Stimulated activated naive CD8-positive, alpha-beta T cell treated with anti-CD3 and anti-CD28 coated beads, Interleukin-15, amount 100 ng/mL, for 72 hours (primary cell): ENCODE results near the gene PLCG2.

Experiments
- ATAC-seq: fragments of 150-1000 bp; cut with Tn5 transposase; 2 replicates; pipeline ENCODE4 v1.10.0; 2021; ENCODE audit warnings: mild to moderate bottlenecking, moderate library complexity
- DNase-seq, 2 donors: peaks; one replicate each; pipeline ENCODE4 v3.0.0; 2021 to 2022
- H3K27ac Mint-ChIP-seq, 2 donors: one replicate each; pipeline ENCODE4 v1.8.0; 2022; ENCODE audit warnings: mild to moderate bottlenecking in 2 of 2, mixed read lengths in 2 of 2, moderate library complexity in 2 of 2
- H3K27me3 Mint-ChIP-seq: one replicate; pipeline ENCODE4 v1.8.0; 2022; ENCODE audit warnings: mixed read lengths
- H3K4me1 Mint-ChIP-seq: one replicate; pipeline ENCODE4 v1.8.0; 2022; ENCODE audit warnings: mild to moderate bottlenecking, mixed read lengths
- H3K4me3 Mint-ChIP-seq, 2 donors: one replicate each; pipeline ENCODE4 v1.8.0; 2022; ENCODE audit warnings: mild to moderate bottlenecking in 2 of 2, mixed read lengths in 2 of 2, moderate library complexity in 1 of 2
- H3K9me3 Mint-ChIP-seq, 2 donors: one replicate each; pipeline ENCODE4 v1.8.0; 2022; ENCODE audit warnings: mixed read lengths in 2 of 2

The PLCG2 gene

DNA sequence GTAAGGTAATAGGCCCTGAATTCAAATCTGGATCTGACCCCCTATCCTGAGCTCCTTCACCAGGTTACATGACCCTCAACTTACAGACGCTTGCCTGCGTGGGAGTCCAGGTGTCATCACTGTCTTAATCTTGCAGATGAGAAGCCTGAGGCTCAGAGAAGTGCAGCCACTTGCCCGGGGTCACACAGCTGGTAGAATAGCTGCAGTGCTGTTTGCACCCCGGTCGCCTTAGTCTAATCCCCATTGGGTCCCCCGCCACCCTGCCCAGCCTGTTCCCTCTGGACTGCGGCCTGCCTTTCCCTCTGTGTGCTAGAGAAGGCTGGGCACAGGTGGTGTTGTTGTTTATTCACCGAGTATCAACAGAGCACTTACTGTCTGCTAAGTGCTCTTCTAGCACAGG is 125.2 kb downstream of the PLCG2 start:
- peaks cover 0 to 8% of the 10 kb centered on the region in 2 donors for H3K9me3 Mint-ChIP-seq

GRCh38 chr16:81905277-81905676 is 126.2 kb downstream of the PLCG2 start:
- no peak overlapping the region for H3K27ac Mint-ChIP-seq
- no peaks in the 10 kb centered on the region for H3K27me3 Mint-ChIP-seq

More for the DNA sequence above, 125.2 kb downstream of the PLCG2 start:
- Mint-ChIP-seq H3K4me1 (no peaks in the 10 kb centered on the region), H3K4me3 (no peak overlapping the region), H3K27ac (no peak overlapping the region), H3K27me3 (no peaks in the 10 kb centered on the region)
- DNase-seq, result no peak
- no peak for ATAC-seq

DNA sequence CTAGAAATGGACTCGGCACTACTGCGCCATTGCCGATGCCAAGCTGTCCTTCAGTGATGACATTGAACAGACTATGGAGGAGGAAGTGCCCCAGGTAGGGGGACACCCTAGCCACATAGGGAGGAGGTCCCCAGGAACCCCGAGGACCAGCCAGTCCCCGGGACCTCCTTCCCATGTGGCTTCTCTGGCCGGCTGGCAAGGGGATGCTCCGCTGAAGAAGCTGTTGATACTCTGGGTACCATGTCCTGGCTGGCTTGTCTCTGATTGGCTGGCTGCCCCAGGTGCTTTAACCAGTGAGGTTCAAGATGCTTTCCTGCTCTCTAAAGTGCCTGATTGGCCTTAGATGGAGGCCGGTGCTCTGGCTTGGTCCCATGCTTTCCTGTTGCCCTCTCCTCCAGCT is 128.6 kb downstream of the PLCG2 start:
- Mint-ChIP-seq H3K27ac (no peak overlapping the region), H3K4me1 (no peaks in the 10 kb centered on the region), H3K27me3 (no peaks in the 10 kb centered on the region), H3K4me3 (no peak overlapping the region), H3K9me3 (peaks cover 0 to 8% of the 10 kb centered on the region in 2 donors)
- DNase-seq (no peak), ATAC-seq (no peak)

More at GRCh38 chr16:81905277-81905676, 126.2 kb downstream of the PLCG2 start:
- DNase-seq (no peak), ATAC-seq (no peak)
- H3K4me3 Mint-ChIP-seq, result no peak overlapping the region
- no peaks in the 10 kb centered on the region for H3K4me1 Mint-ChIP-seq
- peaks cover 0 to 8% of the 10 kb centered on the region in 2 donors for H3K9me3 Mint-ChIP-seq

- no peak for ATAC-seq
- no peaks in the 10 kb centered on the region for H3K4me1 Mint-ChIP-seq
- peaks cover 0 to 8% of the 10 kb centered on the region in 2 donors for H3K9me3 Mint-ChIP-seq
- no peak for DNase-seq
- H3K27ac Mint-ChIP-seq, result no peak overlapping the region
- H3K4me3 Mint-ChIP-seq, result no peak overlapping the region
- no peaks in the 10 kb centered on the region for H3K27me3 Mint-ChIP-seq
Observed at GRCh38 chr16:81908466-81909262, 129.6 kb downstream of the PLCG2 start.

- no peak for DNase-seq
- H3K27me3 Mint-ChIP-seq, result no peaks in the 10 kb centered on the region
- no peaks in the 10 kb centered on the region for H3K9me3 Mint-ChIP-seq
- no peak overlapping the region for H3K27ac Mint-ChIP-seq
- ATAC-seq, result no peak
- no peak overlapping the region for H3K4me3 Mint-ChIP-seq
- H3K4me1 Mint-ChIP-seq, result no peaks in the 10 kb centered on the region
Observed at GRCh38 chr16:81910366-81910885, 131.3 kb downstream of the PLCG2 start.

DNA sequence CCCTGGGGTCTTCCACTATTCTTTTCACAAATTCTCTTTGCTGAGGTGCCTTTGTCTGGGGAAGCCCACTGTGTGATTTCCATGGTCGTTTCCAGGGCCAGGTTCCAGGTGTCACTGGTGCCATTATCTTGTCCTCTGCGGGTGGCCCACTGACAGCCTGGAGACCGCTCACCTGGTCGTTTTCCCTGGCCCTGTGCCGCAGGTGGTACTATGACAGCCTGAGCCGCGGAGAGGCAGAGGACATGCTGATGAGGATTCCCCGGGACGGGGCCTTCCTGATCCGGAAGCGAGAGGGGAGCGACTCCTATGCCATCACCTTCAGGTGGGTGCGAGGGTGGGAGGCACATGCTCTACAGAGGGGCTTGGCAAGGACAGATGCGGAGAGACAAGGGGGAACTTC is 133.3 kb downstream of the PLCG2 start:
- Mint-ChIP-seq H3K9me3 (no peaks in the 10 kb centered on the region), H3K27me3 (no peaks in the 10 kb centered on the region), H3K4me3 (no peak overlapping the region), H3K27ac (no peak overlapping the region), H3K4me1 (no peaks in the 10 kb centered on the region)
- no peak for ATAC-seq
- no peak for DNase-seq

GRCh38 chr16:81913222-81913621 is 134.1 kb downstream of the PLCG2 start:
- no peaks in the 10 kb centered on the region for H3K27me3 Mint-ChIP-seq
- H3K27ac Mint-ChIP-seq, result no peak overlapping the region
- ATAC-seq (no peak), DNase-seq (no peak)
- no peaks in the 10 kb centered on the region for H3K4me1 Mint-ChIP-seq
- H3K4me3 Mint-ChIP-seq, result no peak overlapping the region
- no peaks in the 10 kb centered on the region for H3K9me3 Mint-ChIP-seq

DNA sequence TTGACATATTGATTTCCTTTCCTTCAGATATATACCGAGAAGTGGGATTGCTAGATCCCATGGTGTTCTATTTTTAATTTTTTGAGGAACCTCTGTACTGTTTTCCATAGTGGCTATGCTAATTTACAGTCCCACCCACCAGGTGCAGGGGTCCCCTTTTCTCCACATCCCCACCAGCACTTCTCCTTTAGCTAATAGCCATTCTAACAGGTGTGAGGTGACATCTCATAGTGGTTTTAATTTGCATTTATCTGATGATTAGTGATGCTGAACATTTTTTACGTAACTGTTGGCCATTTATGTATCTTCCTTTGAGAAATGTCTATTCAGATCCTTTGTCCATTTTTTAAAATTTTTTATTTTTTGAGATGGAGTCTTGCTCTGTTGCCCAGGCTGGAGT is 138.3 kb downstream of the PLCG2 start:
- no peaks in the 10 kb centered on the region for H3K9me3 Mint-ChIP-seq
- no peak overlapping the region for H3K4me3 Mint-ChIP-seq
- H3K27me3 Mint-ChIP-seq, result no peaks in the 10 kb centered on the region
- no peak overlapping the region for H3K27ac Mint-ChIP-seq
- no peak for DNase-seq
- H3K4me1 Mint-ChIP-seq, result no peaks in the 10 kb centered on the region
- no peak for ATAC-seq

GRCh38 chr16:81918927-81919326 is 139.8 kb downstream of the PLCG2 start:
- H3K9me3 Mint-ChIP-seq, result no peaks in the 10 kb centered on the region
- H3K4me3 Mint-ChIP-seq, result no peak overlapping the region
- no peak overlapping the region for H3K27ac Mint-ChIP-seq
- DNase-seq (no peak), ATAC-seq (no peak)
- no peaks in the 10 kb centered on the region for H3K4me1 Mint-ChIP-seq
- no peaks in the 10 kb centered on the region for H3K27me3 Mint-ChIP-seq

GRCh38 chr16:81920498-81920897 is 141.4 kb downstream of the PLCG2 start:
- H3K27me3 Mint-ChIP-seq, result no peaks in the 10 kb centered on the region
- no peaks in the 10 kb centered on the region for H3K4me1 Mint-ChIP-seq
- DNase-seq, result no peak
- H3K27ac Mint-ChIP-seq, result no peak overlapping the region
- no peak for ATAC-seq
- no peaks in the 10 kb centered on the region for H3K9me3 Mint-ChIP-seq
- H3K4me3 Mint-ChIP-seq, result no peak overlapping the region

- DNase-seq, result no peak
- Mint-ChIP-seq H3K27me3 (no peaks in the 10 kb centered on the region), H3K4me1 (no peaks in the 10 kb centered on the region), H3K27ac (no peak overlapping the region), H3K4me3 (no peak overlapping the region), H3K9me3 (no peaks in the 10 kb centered on the region)
- ATAC-seq, result no peak
Observed at GRCh38 chr16:81921085-81921814, 142.2 kb downstream of the PLCG2 start.

- no peaks in the 10 kb centered on the region for H3K27me3 Mint-ChIP-seq
- no peaks in the 10 kb centered on the region for H3K9me3 Mint-ChIP-seq
- no peaks in the 10 kb centered on the region for H3K4me1 Mint-ChIP-seq
- ATAC-seq, result no peak
- no peak overlapping the region for H3K4me3 Mint-ChIP-seq
- H3K27ac Mint-ChIP-seq, result no peak overlapping the region
- DNase-seq, result no peak
Observed at GRCh38 chr16:81921843-81922584, 142.9 kb downstream of the PLCG2 start.

- no peak overlapping the region for H3K4me3 Mint-ChIP-seq
- no peak overlapping the region for H3K27ac Mint-ChIP-seq
- H3K9me3 Mint-ChIP-seq, result no peaks in the 10 kb centered on the region
Observed at GRCh38 chr16:81923296-81923695, 144.2 kb downstream of the PLCG2 start.

GRCh38 chr16:81925016-81925415 is 145.9 kb downstream of the PLCG2 start:
- Mint-ChIP-seq H3K27ac (no peak overlapping the region), H3K9me3 (no peaks in the 10 kb centered on the region), H3K4me1 (peaks cover 8% of the 10 kb centered on the region), H3K27me3 (no peaks in the 10 kb centered on the region), H3K4me3 (no peak overlapping the region)
- no peak for DNase-seq
- no peak for ATAC-seq

More at GRCh38 chr16:81923296-81923695, 144.2 kb downstream of the PLCG2 start:
- no peak for ATAC-seq
- Mint-ChIP-seq H3K4me1 (no peaks in the 10 kb centered on the region), H3K27me3 (no peaks in the 10 kb centered on the region)
- no peak for DNase-seq

- ATAC-seq, result no peak
Observed at GRCh38 chr16:81926036-81926435, 146.9 kb downstream of the PLCG2 start.

More at GRCh38 chr16:81926036-81926435, 146.9 kb downstream of the PLCG2 start:
- Mint-ChIP-seq H3K4me3 (no peak overlapping the region), H3K4me1 (peaks cover 8% of the 10 kb centered on the region), H3K27ac (no peak overlapping the region), H3K27me3 (no peaks in the 10 kb centered on the region), H3K9me3 (no peaks in the 10 kb centered on the region)
- no peak for DNase-seq
